H1 (cell line): ENCODE measurements around the gene NKPD1.

Source experiments
- ASH2L ChIP-seq: fragments of 200-600, 300-600 bp; sonication (generic); IDR thresholded peaks from one replicate; pipeline ENCODE4 v1.7.1; 2017; ENCODE audit warnings: low read length
- CREB1 ChIP-seq: IDR thresholded peaks from 2 replicates; pipeline ENCODE4 v1.6.1; 2012; ENCODE audit warnings: inconsistent platforms
- CTCF ChIP-seq, 3 experiments: IDR thresholded peaks; 1 replicate in 2 of 3; 2 replicates in 1 of 3; pipeline versions ENCODE4 v1.5.1 to v1.6.1; 2011; ENCODE audit warnings: low read length in 3 of 3, mild to moderate bottlenecking in 3 of 3, inconsistent platforms in 2 of 3, low read depth in 1 of 3, moderate library complexity in 1 of 3; ENCODE audit not compliant: insufficient read depth in 1 of 3; ENCODE audit errors: control extremely low read depth in 1 of 3
- GTF2F1 ChIP-seq: IDR thresholded peaks from 2 replicates; pipeline ENCODE4 v1.6.1; 2012; ENCODE audit warnings: low read depth, low read length, improper control_type of control experiment, borderline replicate concordance
- KDM1A ChIP-seq: fragments of 200-600, 300-600 bp; sonication (generic); IDR thresholded peaks from 2 replicates; pipeline ENCODE4 v1.7.1; 2016; ENCODE audit warnings: mild to moderate bottlenecking, low read length, borderline replicate concordance
- NRF1 ChIP-seq: IDR thresholded peaks from 2 replicates; pipeline ENCODE4 v1.6.1; 2011; ENCODE audit warnings: mild to moderate bottlenecking, low read depth, low read length, improper control_type of control experiment
- POLR2A ChIP-seq, 2 experiments: IDR thresholded peaks; 1 replicate in 1 of 2; 2 replicates in 1 of 2; pipeline ENCODE4 v1.6.1; 2011; ENCODE audit warnings: low read depth in 2 of 2, low read length in 2 of 2, mild to moderate bottlenecking in 2 of 2; ENCODE audit errors: control extremely low read depth in 1 of 2
- RXRA ChIP-seq: IDR thresholded peaks from 2 replicates; pipeline ENCODE4 v1.6.1; 2011; ENCODE audit warnings: low read depth, mild to moderate bottlenecking, low read length, moderate library complexity; ENCODE audit not compliant: insufficient read depth
- SP1 ChIP-seq: IDR thresholded peaks from 2 replicates; pipeline ENCODE4 v1.6.1; 2011; ENCODE audit warnings: low read depth, low read length
- SUZ12 ChIP-seq: fragments of 200-600 bp; sonication (generic); IDR thresholded peaks from 2 replicates; pipeline ENCODE4 v1.6.1; 2012; ENCODE audit warnings: mild to moderate bottlenecking, inconsistent platforms, low read length, moderate library complexity, mixed read lengths
- TBP ChIP-seq: IDR thresholded peaks from 2 replicates; pipeline ENCODE4 v1.6.1; 2011; ENCODE audit warnings: low read depth, low read length, improper control_type of control experiment

GRCh38 chr19:45151320-45151719, 9.5 kb downstream of the NKPD1 start:
- TF ChIP-seq POLR2A (IDR thresholded peaks at IDR 0.05; ENCODE audit: control extremely low read depth in 1 of 2, low read depth in 2 of 2, low read length in 2 of 2): no peak
- TF ChIP-seq GTF2F1: no peak
- no peak for TF ChIP-seq SP1
- TF ChIP-seq KDM1A: no peak
- no peak for TF ChIP-seq CTCF (IDR thresholded peaks at IDR 0.05; ENCODE audit: control extremely low read depth in 1 of 3, insufficient read depth in 1 of 3, low read depth in 1 of 3, low read length in 3 of 3)
- TF ChIP-seq SUZ12: no peak
- no peak for TF ChIP-seq TBP
- TF ChIP-seq RXRA: no peak
- no peak for TF ChIP-seq NRF1
- TF ChIP-seq CREB1: no peak
- no peak for TF ChIP-seq ASH2L
